CD4-positive, alpha-beta T cell treated with Interferon alpha-2 for 1 hour (primary cell): Measurements from ENCODE around the gene LIN52.

Experiments used
- DNase-seq, 2 donors: peaks; one replicate each; pipeline ENCODE4 v3.0.0-alpha.2; 2020 to 2022

LIN52 gene

DNA sequence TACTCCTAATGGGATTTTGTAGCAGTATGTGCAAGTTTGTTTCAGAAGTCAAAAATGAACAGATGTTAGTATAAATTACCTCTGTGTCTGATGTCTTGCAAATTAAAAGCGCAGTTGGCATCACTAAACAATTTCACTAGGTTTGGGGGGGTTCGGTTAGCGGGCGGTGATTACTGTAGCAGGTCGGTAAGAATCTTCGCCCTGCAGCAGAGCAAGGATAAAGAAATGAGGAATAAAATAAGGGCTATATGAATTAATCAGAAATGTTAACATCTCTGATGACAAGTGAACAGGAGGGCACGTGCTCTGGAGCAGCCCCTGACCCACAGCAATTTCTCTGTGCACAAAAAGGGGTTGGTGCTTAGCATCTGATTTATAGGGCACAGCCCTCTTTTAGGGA is 110.9 kb downstream of the LIN52 start:
- DNase-seq, result no peak

- no peak for DNase-seq
Measured at GRCh38 chr14:74198441-74199234, 113.9 kb downstream of the LIN52 start.

DNA sequence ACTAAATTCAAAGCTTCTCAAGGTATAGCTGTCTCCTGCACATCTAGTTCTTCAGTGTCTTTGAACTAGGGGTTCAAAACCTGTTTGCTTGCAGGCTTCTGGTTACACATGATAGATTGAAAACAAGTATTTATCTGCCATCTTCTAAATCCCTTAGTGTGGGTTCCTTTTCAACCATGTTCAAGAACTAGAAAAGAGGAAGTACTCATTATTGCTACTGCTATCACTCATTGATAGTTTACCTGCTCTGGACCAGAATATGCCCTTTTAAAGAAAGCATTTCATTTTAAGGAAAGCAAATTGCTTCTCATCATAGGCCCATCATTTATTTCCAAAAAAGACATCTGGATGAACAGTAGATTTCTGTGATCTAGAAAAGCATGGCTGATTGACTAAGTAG is 117.4 kb downstream of the LIN52 start:
- DNase-seq, result no peak

DNA sequence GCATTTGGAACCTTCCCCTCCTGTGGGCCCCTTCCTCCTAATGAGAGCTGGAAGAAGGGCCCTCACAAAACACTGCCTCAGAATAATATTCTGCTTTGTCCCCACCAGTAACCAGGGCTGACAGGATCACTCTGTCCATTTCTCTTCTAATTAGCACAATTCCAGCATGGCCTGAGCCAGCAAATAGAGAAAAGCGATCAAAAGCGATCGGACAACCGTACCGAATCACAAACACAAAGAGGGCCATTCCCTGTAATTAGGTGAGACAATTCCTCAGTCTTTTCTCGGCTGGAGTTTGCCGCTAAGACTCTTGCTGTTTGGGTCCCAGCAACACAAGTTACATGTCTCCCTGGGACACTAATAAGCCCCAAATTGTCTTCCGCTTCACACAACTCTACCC is 118.9 kb downstream of the LIN52 start:
- no peak for DNase-seq

GRCh38 chr14:74204491-74204890 is 119.7 kb downstream of the LIN52 start:
- no peak for DNase-seq

- DNase-seq, result no peak
Measured at GRCh38 chr14:74205882-74206281, 121.1 kb downstream of the LIN52 start.

GRCh38 chr14:74207943-74208342 is 123.2 kb downstream of the LIN52 start:
- DNase-seq, result no peak

GRCh38 chr14:74208642-74209041 is 123.9 kb downstream of the LIN52 start:
- no peak for DNase-seq

DNA sequence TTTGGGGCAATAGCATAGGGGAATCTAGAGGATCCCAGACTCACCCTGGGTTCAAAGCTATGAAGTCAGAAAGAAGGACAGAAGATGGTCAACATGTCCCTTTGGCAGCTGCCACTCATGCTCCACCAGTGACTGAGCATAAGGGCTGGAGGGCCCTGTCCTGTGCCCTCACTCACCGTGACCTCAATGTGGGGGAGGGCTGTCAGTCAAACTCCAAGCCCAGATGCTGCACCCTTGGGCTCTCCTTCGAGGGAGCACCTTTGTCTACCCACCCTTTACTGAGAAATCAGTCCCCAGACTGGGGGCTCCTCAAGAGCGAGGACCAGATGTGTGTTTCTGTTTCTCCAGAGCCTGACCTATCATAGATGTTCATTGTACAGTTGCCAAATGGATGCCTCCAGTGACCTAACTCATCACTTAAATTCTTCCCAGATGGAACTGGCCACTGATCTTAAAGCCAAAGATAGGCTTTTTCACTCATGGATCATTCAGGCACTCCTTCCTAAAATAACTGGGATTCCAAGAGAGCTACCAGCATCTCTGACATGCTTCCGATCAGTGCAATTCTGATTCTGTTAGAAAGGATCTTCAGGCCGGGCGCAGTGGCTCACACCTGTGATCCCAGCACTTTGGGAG is 127.3 kb downstream of the LIN52 start:
- no peak for DNase-seq

DNA sequence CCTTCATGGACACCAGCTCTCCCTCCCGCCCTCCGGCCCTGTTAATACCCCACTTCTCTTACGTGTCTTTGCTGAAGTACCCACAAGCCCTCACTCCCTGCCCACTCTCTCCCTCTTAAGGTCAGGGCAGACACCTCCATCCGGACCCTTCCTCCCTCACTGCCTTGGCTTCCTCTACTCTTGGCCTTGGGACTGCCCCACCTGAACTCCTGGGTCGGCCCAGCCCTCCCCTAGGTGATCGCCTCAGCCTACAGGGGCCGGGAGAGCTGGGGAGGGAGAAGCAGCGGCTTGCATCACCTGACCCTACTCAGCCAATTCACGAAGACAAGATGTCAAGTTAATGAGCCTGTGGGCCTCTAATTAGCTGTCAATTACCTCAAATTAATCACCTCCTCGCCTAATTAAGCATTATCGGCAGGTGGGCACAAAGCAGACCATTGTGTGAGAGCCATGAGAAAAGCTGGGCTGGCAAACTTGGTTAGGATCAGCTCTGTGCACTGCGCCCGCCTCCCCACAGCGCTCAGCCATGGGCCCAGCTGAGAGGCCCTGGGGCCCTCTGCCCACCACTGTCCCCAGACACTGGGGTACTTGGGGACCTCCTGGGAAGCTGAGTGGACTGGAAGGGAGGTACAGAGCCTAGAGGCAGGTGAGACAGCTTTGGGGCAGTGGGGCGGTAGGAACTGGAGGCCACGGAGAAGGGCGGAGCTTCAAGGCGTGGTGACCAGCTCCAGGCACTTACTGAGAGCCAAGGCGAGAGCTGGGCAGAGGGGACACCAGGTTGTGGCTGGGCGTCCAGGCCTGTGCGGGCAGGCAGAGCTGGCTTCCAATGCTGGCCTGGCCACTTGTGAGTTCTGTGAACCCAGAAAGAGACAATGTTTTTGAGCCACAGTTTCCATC is 129.4 kb downstream of the LIN52 start:
- DNase-seq, result no peak

GRCh38 chr14:74216671-74217070 is 131.9 kb downstream of the LIN52 start:
- no peak for DNase-seq

- peak; percentile 62 to 71 for DNase-seq
Measured at GRCh38 chr14:74217672-74218448, 133.1 kb downstream of the LIN52 start.

- DNase-seq, result no peak
Measured at GRCh38 chr14:74218462-74218861, 133.7 kb downstream of the LIN52 start.

- DNase-seq, result no peak
Measured at GRCh38 chr14:74219277-74220205, 134.8 kb downstream of the LIN52 start.

DNA sequence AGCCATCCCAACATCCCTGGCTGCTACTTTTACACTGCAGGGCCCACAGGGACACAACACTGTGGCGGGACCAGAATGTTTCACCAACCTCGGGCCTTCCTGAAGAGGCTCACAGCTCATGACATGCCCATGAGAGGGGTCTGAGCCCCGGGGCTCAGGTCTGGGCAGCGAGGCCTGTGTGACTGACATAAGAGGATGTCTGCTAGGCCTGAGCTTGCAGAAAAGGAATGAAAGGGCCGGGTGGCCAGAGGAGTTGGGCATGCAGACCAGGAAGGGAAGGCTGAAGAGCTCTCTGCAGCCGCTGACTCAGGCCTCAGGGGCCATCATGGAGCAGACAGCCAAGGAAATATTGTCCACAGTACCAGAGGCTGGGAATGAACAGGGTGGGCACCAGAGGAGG is 136.2 kb downstream of the LIN52 start:
- DNase-seq, result no peak

DNA sequence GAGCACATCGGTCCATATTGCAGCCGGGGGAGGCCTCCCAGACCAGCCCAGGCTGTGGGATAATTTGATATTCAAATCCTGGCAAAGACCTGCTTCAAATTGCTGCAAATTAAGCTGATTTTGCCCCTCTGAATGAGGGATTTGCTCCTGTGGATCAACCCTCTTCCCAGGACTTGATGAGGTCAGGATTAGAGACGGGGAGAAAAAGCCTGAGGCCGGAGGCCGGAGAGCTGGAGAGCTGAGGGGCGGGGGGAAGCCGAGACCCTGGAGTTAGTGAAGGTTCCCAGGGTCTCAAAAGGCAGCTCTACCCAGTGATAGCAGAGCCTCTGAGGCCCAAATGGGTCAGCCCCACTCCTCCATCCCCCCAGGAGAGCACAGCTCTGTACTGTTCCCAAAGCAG is 137.0 kb downstream of the LIN52 start:
- no peak for DNase-seq

DNA sequence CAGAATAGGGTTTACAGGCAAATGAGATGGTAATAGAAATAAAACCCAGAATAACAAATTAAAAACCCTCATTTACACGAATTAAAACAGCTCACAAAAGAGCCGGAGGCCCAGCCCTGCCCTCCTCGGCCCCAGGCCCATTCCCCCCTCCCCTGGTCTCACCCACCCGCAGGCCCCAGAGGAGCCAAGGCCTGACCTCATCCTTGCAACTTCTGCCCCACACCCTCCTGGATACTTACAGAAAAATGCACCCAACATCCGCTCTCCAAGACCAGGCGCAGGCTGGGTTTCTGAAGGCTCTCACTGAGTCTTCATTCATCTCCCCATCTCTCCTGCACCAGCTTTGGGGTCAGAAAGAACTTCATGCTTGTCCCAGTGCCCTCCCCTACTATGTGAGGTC is 138.3 kb downstream of the LIN52 start:
- DNase-seq, result no peak

GRCh38 chr14:74231784-74232183 is 147.0 kb downstream of the LIN52 start:
- no peak for DNase-seq

DNA sequence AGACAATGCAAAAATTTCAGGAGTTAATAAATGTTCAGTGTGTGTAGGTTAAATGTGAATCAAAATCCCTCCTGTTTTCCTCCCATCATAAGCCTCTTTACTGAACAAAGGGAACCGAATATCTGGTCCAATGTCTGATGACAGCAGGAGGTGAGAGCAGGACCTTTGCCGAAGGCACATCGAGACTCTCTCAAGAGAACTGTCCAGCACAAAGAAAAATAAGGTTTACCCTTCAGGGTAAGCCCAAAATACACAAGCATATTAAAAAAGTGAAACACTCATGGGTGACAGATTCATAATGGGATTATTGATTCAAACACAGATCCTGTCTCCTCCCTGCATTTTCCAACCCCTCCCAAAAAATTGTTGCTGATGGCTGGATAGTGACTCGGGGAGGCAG is 150.3 kb downstream of the LIN52 start:
- DNase-seq, result no peak

GRCh38 chr14:74237441-74237840 is 152.7 kb downstream of the LIN52 start:
- DNase-seq, result no peak

DNA sequence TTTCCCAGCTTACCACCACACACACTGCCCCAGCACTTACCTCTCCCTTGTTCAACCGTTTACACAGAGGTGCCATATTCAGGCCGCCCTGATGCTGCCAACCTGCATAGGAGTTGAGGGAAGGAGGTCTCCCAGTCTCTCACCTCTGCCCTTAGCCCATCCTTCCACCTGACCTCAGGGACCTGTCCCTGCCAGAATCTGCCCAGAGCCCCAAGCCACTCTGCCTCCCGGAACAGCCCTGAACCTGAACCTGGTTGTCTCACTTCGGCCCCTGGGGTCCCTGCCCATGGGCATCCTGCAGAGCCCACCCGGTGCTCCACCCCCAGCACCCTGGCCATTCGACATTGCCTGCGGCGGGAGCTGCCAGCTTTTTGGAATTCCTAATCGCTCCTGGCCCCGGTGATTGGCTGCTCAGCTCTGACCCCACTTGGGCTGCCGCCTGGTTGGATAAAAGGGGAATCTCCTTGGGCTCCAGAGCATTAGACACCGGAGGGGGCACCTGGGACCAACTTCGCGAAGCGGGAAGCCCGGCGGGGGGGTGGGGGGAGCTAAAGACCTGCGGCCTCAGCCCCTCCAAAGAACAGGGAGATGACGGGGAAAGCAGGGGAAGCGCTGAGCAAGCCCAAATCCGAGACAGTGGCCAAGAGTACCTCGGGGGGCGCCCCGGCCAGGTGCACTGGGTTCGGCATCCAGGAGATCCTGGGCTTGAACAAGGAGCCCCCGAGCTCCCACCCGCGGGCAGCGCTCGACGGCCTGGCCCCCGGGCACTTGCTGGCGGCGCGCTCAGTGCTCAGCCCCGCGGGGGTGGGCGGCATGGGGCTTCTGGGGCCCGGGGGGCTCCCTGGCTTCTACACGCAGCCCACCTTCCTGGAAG is 154.5 kb downstream of the LIN52 start, which contains the start of gene VSX2:
TSS of gene VSX2 (plus strand) at position 476 of the 874 bp plus-strand sequence. CDS start at position 589, 113 bp downstream.
- DNase-seq, result no peak
